ENCODE results near the gene TNFSF13.

GRCh38 chr17:7548585-7549400 lies 9.8 kb upstream of the TNFSF13 start, which contains the start of gene TNFSF12:
- TF ChIP-seq FOXP2 (optimal IDR thresholded peaks at IDR 0.05; ENCODE audit: control extremely low read depth, extremely low read length, insufficient read depth) (no peak), POLR2AphosphoS5 (IDR thresholded peaks at IDR 0.05; ENCODE audit: borderline replicate concordance, low read depth, low read length) (no peak)

Data from SK-N-MC (cell line).